Right lobe of liver (tissue), 4 donors: ENCODE results near the gene CNPY1.

ENCODE experiments used
- CTCF ChIP-seq, 4 donors: fragments of 200-600 bp in 3 of 4; fragments of 450-650 bp in 1 of 4; IDR thresholded peaks; one replicate each; pipeline versions ENCODE4 v1.5.1 to v1.8.0; 2016 to 2022; ENCODE audit warnings: antibody characterized with exemption in 4 of 4, mild to moderate bottlenecking in 2 of 4
- POLR2A ChIP-seq: fragments of 450-650 bp; IDR thresholded peaks from one replicate; pipeline ENCODE4 v1.6.1; 2017; ENCODE audit warnings: antibody characterized with exemption, mild to moderate bottlenecking
- donor health status: DM: no; HTN: no; CAD: no.
- donor health status: DM: no; HTN: no; CAD: no.
- donor health status: DM: no; HTN: yes; CAD: no.

- TF ChIP-seq CTCF (IDR thresholded peaks at IDR 0.05): no peak
- TF ChIP-seq POLR2A: no peak
Measured at GRCh38 chr7:155587486-155587885, 41.1 kb upstream of the CNPY1 start.
